Hematopoietic multipotent progenitor cell treated with erythropoietin and hydrocortisone succinate and interleukin-3 and kit ligand, for 8 days (in vitro differentiated cells): ENCODE results near the gene ARGLU1.

Experiments
- DNase-seq: peaks from one replicate; pipeline ENCODE4 v3.0.0-alpha.2; 2015

ARGLU1 gene

DNA sequence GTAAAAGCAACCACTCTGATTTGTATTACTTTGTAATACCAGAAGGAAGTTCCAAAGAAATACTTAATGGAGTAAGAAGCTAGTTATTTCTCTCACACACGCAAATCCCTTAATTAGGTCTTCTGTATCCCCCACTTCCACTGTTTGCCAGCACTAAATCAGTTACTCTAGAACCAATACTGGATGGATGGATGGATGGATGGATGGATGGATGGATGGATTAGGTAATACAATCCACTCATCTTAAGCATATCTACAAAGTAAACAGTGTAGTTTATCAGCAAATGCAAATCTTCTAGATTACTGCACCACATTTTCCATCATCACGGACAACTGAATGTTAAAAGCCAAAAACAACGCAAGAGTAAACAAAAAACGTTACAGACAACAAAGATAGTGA, 27.3 kb downstream of the ARGLU1 start:
- no peak for DNase-seq

DNA sequence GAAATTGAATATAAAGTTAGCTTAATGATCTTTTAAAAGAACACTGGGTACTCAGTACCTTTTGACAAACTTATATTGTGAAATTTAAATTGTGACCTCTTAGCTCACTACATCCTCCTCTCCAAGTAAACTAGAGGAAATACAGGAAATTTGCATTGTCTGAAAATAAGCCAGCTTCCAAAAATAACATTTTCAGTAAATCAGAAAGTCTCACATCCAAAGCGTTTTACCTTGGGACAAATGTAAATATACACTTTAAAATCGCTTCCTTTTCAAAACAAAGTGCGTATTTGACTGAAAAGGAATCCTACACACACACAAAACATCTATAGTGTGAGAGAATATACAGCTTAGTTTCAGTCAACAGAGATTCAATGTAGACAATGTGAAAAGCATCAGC, 30.4 kb downstream of the ARGLU1 start:
- DNase-seq: no peak

DNA sequence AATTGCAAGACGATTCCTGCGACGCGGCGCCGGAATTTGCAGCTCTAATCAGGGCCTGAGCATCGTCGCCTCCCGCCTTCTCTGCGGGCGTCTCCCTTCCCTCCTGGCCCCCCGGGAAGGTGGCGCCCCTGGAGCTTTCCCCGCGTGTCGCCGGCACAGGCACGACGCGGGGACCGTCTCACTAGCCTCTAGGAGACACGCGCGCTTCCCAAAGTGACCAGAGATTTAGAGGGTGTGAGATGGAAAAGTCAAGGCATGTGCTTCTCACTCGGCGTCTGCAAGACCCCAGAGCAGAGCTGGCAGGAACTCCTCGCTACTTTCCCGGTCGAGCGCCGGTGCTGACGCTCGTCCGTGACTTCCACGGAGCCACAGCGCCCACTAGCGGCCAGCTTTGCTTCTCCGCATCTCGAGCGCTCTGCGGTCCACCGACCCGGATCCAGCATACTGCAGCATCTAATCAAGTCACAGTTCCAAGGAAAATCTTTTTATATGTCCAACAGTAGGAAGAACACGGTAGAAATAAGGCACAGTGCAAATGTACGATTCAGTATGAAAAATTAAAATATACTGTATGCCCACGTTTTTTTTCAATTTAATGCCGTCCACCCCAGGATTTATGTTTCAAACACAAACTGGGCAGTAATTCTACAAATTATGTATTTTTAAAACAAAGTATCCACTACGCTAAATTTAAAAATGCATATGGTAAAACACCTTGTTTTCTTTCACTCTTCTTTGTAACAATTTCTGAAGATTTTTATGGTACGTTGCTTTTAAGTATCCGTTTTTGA, 31.5 kb downstream of the ARGLU1 start:
- DNase-seq: peak; percentile 82

DNA sequence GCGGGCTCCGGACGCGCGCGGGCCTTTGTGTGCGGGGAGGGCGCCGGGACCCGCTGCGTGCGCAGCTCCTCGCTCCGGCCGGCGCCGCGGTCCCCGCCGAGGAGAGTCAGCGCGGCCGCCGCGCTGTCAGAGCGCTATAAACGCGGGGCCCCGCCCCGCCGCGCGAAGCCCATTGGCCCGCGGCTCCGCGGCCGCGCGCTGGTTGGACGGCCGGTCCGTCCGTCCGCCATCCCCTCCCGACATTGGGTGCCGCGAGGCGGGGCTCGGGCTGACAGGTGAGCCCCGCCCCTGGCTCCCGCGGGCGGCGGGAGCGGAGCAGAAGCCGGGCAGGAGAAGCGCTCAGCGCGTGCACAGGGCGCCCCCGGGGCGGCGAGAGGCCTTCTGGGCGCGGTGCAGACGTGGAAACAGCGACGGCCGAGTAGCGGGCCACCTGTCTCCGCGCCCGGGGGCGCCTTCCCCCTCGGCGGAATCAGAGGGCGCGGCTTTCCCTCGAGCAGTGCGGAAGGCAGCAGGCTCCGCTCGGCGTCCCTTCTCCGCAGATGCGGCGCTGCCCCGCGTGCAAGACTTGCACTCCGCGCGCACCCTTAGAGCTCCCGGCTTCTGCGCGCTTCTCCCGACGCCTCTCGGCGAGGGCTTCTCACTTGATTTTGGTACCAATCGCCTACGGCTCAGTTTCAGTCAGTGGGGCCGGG, 32.2 kb downstream of the ARGLU1 start, which contains the start of gene EFNB2:
EFNB2 (minus strand) TSS at position 111 of the 692 bp plus-strand sequence. CDS start 698 bp downstream, outside the sequence.
- peak; percentile 88 for DNase-seq

DNA sequence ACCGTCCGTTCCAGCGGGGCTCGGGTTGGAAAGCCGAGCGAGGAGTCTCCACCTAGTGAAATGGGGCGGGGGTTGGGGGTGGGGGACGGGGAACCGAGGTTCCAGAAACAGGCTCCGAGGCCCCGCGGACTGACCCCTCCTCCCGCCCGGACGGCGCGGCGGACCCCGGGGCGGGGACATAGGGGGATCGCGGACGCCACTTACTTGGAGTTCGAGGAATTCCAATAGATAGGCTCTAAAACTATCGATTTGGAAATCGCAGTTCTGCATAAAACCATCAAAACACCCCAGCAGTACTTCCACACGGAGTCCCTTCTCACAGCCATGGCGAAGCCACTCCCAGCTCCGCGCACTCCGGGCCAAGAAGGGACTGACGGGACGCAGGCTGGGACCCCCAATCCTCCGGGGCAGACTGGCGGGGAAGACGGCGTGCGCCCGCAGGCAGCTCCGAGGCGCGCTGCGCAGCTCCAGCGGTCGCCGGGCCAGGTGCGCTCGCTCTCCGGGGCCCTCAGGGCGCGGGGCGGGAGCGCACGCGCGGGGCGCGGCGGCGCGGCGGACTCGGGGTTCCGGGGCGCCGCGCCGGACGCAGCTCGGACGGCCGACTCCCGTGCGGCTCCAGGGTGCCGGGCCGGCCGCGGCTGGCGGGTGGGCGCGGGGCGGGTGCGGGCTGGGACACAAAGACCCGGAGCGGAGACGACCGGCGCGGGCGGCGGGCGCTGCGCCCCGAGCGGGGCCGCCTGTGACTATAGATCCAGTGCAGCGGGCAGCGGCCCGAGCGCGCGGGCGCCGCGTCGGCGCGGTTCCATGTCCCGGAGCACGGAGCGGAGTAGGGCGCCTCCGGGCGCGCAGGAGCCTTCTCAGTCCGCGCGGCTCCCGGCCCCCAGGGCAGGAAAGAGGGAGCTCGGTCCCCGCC, 33.0 kb downstream of the ARGLU1 start:
- DNase-seq: no peak

DNA sequence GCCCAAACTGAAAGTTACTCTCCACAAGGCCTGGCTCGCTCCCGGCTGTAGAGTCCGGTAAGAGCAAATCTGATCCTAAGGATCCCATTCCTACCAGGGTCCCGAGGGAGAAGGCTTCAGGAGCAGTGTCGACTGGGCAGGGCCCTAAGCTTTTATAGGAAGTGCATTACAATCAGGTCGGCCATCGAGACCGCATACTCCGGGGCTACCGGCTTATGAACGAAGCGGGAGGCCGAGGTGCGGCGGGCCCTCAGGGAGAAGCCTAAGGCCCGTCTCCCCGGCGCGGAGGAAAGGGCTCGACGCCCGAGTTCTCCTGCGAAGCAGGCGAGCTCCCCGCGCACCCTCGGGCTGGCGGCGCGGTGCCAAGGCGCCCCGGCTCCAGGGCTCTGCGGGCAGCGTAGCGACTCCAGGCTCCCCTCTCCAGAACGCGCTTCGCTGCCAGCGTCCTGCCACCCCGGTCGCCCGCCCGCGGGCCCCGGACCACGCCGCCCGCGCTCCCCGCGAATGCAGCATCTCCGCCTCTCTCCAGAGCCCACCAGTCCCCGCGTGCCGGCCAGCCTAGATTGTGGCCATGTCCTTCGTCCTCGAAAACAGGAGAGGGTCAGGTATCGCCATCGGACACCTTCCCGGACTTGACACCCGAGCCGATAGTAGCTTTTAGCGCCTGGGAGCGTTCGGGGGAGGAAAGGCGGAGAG, 33.8 kb downstream of the ARGLU1 start:
- no peak for DNase-seq

DNA sequence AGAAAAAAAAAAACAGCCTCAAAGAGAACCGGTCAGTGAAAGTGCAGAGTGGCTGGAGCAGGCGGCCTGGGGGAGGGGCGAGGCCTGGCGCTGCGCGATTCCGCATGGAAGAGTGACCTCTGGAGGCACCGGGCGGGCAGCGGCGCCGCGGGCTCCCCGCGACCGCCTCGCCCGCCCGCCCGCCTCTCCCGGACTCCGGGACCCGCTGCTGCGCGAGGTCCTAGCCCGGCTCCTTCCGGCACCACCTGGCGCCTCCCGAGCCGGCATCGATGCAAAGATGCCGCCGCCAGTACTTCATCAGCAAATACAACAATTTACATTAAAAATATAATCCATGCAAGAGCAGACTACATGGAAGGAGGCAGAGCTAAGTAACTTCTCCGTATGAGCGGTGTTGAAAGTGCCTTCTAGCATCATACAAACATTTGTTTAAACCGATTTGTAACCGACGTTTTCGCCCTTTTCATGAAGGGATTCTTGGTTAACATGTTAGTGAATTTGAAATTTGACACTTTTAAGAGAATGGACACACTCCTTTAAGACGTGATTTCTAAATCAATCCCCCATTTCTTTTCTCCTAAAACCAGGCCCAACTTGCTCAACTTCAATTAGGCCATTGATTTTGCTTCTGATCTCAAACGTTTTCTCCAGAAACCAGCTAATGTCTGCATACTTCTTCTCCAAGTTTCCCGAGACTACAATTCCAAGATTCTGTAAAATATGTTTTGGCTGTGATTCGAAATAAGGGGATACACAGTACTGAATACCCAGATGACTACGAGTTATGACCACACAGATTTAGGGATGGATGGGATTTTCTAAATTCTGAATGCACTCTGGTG, 34.6 kb downstream of the ARGLU1 start:
- peak; percentile 36 for DNase-seq

DNA sequence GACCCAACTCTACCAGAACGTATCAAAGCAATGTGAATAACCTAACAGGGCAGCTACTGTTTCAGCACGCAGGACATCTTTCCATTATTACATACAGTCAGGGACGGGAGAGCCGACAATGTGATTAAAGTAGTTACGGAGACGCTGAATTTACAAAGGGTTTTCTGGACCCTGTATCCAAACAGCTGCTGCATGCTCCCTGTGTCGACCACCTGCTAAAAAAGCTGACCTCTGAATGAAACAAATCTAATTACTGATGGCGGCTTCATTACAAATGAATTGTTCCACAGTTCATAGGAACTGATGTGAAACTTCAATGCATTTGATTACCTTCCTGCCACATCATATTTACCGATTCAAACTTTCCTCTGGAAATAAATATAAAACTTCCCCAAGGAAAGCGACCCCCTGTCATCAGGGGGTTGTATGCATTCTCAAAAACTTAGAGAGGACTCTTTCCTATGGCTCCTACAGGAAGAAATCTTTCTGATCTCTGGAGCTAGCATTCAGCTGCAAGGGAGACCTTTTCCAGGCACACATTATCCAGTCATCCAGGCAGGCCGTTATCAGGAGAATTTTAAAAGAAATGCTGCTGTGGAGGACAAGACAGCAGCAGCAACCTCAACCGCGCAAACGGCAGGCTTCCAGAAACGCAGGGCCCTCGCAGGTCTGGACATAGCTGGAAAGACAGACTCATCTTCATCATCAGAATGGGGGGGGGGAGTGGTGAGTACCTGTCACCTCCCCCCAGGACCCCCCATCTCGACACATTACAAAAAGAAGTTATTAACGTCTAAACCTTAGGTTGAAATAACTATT, 35.6 kb downstream of the ARGLU1 start:
- no peak for DNase-seq

DNA sequence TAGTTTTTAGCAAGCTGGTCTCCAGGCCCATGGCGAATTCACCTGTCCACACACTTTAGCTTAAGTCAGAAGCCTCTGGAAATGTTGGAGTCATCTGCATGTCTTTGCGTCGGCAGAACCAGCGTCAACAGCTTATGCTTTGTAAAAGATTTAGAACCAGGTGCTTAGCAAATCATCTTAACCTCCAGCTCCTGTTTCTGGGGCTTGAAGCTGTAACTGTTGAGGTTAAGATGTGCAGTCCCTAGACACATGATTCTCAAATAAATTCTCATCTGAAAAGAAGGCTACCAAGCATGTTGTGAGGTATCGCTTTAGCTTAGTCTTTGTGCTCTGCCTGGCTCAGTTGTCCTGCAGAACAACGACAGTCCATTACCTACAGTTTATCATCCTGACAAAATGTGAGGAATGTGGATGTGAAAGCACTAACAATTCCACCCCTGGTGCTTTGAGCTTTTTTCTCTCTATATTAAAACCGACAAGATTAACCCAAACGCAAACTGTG, 36.9 kb downstream of the ARGLU1 start:
- DNase-seq: no peak

DNA sequence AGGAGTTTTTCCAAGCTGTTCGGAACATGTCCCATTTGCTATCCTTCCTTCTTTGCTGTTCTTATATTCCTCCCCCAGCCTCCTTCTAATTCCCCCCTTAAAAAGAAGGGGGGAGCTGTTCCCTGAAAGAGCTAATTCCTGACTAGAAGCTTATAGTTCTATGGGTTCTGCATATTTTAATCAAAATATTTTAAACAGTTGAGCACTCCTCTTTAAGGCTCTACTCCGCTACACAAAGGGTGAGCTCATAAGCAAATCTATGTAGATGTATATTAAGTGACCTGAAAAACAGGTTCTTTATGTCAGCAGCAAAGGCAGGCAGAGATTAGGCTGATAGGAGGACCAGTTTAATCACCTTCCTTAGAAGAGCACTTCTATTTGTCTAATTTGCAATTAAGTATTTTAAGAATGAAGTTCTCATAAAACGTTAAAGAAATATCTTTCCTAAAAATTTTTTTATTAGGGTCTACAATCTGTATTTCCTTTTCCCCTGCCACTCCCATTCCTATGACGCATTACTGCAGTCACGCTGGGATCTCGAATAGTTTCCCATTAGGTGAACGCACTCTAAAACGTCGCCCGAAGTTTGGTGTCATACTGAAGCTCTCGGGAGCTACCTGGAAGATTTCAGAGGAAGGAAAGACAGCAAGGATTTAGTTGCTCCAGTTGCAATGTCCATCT, 37.6 kb downstream of the ARGLU1 start:
- DNase-seq: no peak

DNA sequence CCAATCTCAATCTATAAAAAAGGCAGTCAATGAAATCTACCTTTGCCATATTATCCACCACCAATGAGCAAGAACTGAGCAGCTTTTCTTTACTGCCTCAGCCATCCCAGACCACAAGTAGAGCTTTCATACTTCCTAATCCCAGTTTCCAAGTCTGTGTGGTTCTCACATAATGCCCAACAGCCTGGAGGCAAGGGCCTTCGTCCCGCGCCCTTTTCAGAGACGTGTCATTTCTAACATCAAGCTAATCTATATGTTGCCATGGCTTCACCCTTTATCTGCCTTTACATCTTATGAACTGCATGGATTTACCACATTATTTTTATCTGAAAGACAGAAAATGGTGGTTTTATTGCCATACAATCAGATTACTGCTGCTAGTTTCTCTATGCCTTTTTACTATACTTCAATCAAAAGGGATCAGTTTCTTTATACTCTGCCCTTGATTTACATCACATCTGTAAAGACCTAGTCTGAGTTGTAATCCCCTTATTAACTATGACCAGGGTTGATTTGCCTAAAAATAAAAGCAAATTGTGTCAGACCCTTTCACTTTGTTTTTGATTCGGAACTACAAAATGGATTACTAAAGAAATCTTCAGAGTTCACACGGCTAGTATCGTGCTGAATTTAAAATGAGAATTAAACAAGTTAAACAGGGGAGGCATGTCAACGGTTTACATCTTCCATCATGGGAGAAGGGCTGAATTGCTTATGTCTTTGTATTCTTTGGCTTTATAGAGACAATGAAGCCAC, 38.3 kb downstream of the ARGLU1 start:
- no peak for DNase-seq

DNA sequence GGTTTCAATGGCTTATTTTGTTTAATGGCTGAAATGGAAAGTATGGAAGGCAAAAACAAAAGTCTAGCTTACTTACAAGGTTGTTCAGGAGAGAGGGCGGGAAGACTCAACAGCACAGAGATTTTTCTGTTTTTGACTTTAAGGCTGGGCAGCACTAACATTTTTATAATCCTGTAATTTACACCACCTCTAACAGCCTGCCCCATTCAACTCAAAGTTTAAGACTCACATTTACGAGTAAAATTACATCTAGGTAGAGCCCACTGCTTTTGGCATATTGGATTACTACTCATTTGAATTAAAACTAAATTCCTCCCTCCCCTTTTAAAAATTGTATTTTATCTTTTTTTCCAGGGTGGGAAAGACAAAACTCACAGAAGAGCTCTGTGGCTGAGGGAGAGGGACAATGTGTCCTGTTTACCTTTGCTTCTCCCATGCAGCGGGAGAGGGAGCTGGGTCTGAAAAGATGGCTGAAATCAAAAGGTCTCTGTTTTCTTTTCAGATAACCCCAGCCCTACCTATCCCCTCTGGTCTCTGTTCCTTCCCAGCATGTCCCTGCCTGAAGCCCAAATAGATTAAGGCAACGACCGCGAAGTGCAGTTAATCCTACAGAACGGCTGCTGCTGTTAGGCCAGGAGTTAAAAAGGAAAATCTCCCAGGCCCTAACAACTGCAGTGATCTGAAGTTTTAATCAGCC, 39.1 kb downstream of the ARGLU1 start:
- DNase-seq: no peak

DNA sequence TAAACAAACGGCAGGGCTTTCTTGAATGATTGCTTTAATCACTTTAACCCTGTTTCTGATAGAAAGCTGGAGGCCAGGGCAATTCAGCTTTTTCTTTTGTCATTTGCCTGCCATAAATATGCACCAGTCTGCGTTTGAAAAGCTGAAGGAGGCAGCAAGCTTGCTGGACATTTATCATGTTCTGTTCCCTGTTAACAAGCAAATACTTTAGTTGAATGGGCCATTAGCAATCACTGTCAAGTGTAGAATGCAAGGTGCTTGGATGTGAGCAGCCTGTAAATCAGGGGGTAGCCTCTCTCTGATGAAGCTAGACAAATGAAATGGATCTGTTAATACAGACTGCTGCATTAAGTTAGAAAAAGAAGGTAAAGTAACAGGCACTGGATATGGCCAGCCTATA, 40.1 kb downstream of the ARGLU1 start:
- DNase-seq: no peak

DNA sequence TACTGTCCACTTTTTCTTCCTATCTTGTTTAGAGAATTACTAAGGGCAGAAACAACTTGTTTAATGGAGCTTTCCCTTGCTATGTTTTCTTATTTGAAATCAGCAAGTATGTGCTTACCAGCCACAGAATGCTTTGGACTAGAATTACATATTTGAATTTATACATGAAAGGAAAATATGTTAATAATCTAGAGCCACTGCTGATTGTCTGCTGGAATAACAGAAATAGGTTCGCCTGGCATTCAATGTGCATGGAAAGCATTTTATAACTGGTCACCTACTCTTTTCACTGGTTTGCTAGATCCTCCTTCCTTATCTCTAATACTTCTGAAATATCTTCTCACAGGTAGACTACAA, 40.5 kb downstream of the ARGLU1 start:
- DNase-seq: no peak

DNA sequence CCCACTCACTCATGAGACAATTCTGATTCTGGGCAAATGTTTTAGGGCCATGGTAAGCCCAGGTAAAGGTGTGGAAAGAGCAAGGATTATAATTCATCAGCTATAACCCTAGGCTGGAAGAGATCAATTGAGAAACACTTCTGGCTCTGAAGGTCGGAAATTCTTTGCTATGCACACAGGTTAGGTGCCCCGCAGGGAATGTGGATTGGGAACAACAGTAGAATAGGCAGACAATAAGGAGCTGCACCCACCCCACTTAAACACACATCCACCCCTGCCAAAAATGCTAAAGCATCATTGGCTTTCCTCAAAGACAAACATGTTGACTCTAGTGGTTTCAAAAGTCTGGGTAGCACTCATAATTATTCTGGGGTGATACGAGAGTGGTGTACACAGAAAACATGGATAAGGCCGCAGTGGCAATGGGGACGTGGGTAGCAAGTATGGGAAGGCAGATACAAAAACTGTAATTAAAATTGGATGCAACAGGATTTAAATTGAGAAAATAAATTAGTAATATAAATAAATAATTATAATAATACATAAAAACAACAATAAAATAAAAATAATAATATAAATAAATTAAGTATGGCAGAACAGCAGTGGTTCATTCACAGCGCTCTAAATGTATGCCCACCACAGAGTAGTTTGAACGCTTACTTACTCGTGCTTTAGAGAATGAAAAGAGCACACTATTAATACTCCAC, 41.0 kb downstream of the ARGLU1 start:
- no peak for DNase-seq

DNA sequence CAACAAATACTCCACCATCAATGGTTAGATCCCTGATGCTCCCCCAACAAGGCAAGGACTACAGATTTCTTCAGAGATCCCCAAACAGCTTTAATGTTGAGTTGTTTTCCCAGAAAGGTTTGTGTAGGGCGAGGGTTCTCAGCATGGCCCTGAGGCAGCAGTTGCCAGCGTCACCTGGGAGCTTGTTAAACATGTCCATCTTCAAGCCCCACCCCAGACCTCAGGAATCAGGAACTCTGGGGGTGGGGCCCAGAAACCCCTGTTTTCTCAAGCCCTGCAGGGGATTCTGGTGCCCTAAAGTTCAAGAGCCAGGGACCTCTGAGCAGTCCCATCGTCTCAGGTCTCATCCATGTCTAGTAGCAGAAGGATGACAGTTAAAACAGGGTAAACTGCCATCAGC, 42.1 kb downstream of the ARGLU1 start:
- DNase-seq: no peak

DNA sequence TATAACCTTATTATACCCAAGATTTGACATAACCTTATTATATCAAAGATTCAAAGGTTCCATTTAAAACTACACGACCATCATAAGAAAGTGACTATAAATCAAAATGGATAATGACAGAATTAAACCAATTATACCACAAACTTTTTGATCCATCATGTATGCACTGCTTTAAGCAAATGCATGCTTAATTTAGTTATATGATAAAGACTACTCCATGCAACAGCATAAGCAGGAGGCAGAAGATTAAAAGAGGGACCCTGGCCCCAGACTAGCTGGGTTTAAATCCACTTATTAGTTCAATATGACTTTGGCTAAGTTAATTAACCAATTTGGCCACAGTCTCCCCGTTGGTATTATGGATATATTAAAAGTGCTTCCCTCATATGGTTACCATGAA, 43.8 kb downstream of the ARGLU1 start:
- DNase-seq: no peak

DNA sequence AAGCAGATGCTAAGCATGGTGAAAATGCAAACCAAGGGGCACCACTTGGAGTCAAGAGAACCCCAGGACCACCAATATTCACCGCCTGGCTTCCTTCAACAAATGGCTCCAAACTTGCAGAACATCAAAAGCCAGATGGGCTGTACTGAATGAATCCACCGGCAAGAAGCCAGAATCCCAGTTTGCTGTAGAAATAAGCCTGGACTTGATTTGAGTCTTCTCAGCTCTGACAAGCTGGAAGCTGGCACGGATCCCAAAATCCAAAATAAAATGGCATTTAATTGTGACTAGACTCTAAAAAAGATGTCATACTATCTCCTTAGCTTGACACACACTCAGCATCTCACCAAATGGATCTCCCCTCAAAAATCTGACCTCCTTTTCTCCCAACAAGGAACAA, 44.4 kb downstream of the ARGLU1 start:
- no peak for DNase-seq
